ENCODE results near the gene SIRPA.
"Not testable (repeated sequence)": the region's sequence is repeated elsewhere in the genome, so short reads cannot be mapped to it uniquely, and the experiment has no call there.

The SIRPA gene

GRCh38 chr20:1915725-1916124, 20.5 kb downstream of the SIRPA start:
- no peak for DNase-seq (ENCODE audit: low read depth)
- H3K4me3 ChIP-seq (ENCODE audit: control insufficient read depth, low read depth, low read length): no peak overlapping the region
- no peak for TF ChIP-seq CTCF (IDR thresholded peaks at IDR 0.05; ENCODE audit: control insufficient read depth, insufficient read depth, low read depth, low read length, missing control alignments)

DNA sequence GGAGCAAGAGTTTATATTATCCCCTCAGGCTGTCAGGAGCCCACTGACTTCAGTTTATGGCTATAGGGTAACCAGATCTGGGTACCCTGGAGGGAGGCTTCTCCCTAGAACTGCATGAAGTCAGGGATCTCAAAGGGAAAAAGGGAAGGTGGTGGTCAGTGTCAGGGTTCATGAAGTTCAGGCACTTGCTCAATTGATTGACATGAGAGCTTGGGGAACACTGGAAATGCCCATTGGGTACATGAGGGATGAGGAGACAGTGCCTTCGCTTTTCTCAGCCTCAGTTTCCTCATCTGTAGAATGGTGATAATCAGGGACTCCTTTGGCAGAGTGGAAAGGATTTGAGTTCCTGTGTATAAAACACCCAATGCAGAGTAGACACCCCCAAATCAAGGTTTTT, 22.6 kb downstream of the SIRPA start:
- DNase-seq (ENCODE audit: low read depth): no peak
- TF ChIP-seq CTCF (IDR thresholded peaks at IDR 0.05; ENCODE audit: control insufficient read depth, insufficient read depth, low read depth, low read length, missing control alignments): no peak
- no peak overlapping the region for H3K4me3 ChIP-seq (ENCODE audit: control insufficient read depth, low read depth, low read length)

- no peak overlapping the region for H3K4me3 ChIP-seq (ENCODE audit: control insufficient read depth, low read depth, low read length)
- no peak for DNase-seq (ENCODE audit: low read depth)
- TF ChIP-seq CTCF (IDR thresholded peaks at IDR 0.05; ENCODE audit: control insufficient read depth, insufficient read depth, low read depth, low read length, missing control alignments): no peak
Measured at GRCh38 chr20:1918491-1919165, 23.4 kb downstream of the SIRPA start.

DNA sequence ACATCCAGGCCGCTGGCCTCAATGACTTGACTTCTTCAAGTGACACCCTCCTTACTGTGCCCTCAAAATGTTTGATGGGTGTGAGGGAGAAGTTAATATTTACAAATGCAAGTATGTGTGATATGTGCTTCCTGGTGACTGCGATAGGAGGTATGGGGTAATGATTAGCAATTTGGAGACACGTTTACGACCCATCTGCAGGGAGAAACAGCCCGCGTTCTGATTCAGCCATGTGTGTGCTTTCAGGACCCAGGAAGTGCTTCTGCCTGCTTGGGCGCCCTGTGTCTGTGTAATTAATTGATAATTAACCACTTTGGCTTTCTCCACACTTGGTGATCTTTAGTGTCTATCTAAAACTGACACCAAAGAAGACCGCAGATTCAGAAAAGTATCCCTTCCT, 25.0 kb downstream of the SIRPA start:
- no peak for DNase-seq (ENCODE audit: low read depth)
- H3K4me3 ChIP-seq (ENCODE audit: control insufficient read depth, low read depth, low read length): no peak overlapping the region

GRCh38 chr20:1920826-1921225, 25.6 kb downstream of the SIRPA start:
- no peak for DNase-seq (ENCODE audit: low read depth)
- no peak overlapping the region for H3K4me3 ChIP-seq (ENCODE audit: control insufficient read depth, low read depth, low read length)
- TF ChIP-seq CTCF (IDR thresholded peaks at IDR 0.05; ENCODE audit: control insufficient read depth, insufficient read depth, low read depth, low read length, missing control alignments): no peak

More for the DNA sequence above, 25.0 kb downstream of the SIRPA start:
- TF ChIP-seq CTCF (IDR thresholded peaks at IDR 0.05; ENCODE audit: control insufficient read depth, insufficient read depth, low read depth, low read length, missing control alignments): no peak

DNA sequence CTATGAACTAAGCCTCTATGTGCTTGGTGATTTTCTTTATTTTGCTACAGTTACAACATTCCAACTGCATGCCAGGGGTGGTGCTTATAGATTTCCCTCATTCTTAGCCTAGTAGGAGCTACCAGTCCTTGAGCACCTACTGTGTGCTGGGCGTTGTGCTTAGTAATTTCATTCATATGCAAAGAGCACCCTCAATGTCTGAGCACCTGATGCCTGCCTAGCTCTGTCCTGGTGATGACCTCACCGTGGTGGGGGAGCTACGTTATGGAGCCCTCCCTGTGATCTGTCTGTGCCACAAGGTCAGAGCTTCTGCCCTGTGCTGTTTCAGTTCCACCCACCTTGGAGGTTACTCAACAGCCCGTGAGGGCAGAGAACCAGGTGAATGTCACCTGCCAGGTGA, 26.8 kb downstream of the SIRPA start:
- DNase-seq (ENCODE audit: low read depth); H3K4me3 ChIP-seq (ENCODE audit: control insufficient read depth, low read depth, low read length): not testable (repeated sequence)

GRCh38 chr20:1922786-1923185, 27.6 kb downstream of the SIRPA start:
- H3K4me3 ChIP-seq (ENCODE audit: control insufficient read depth, low read depth, low read length): no peak overlapping the region
- no peak for TF ChIP-seq CTCF (IDR thresholded peaks at IDR 0.05; ENCODE audit: control insufficient read depth, insufficient read depth, low read depth, low read length, missing control alignments)
- no peak for DNase-seq (ENCODE audit: low read depth)
